OCI-LY3 (cell line): Measurements from ENCODE around the gene RNU7-1.
A peak's percentile ranks its signal among the peaks of the same experiment; 100 is the strongest.

Experiments used
- H2AFZ ChIP-seq: fragments of 200-600, 300-600 bp; shearing (Covaris generic); 2 replicates; pipeline ENCODE4 v1.6.0; 2014; ENCODE audit warnings: antibody characterized with exemption, low read depth, low read length
- H3K27ac ChIP-seq: fragments of 200-600, 300-600 bp; sonication (generic); 2 replicates; pipeline ENCODE4 v1.5.1; 2014; ENCODE audit warnings: mild to moderate bottlenecking, low read length, moderate library complexity, mixed read lengths
- H3K27me3 ChIP-seq: fragments of 200-600, 300-600 bp; sonication (generic); 2 replicates; pipeline ENCODE4 v1.6.1; 2014; ENCODE audit warnings: low read depth, low read length, mixed read lengths
- H3K36me3 ChIP-seq: fragments of 200-600, 300-600 bp; sonication (generic); replicated peaks from 2 replicates; pipeline ENCODE3; 2014; ENCODE audit warnings: low read depth, low read length, mixed read lengths
- H3K4me1 ChIP-seq: fragments of 300-600, 200-600 bp; sonication (generic); 2 replicates; pipeline ENCODE4 v1.6.1; 2014; ENCODE audit warnings: low read length, mixed read lengths
- H3K4me2 ChIP-seq: fragments of 200-600, 300-600 bp; sonication (generic); 2 replicates; pipeline ENCODE4 v1.6.1; 2014; ENCODE audit warnings: low read length, mixed read lengths
- H3K4me3 ChIP-seq: fragments of 300-600, 200-600 bp; sonication (generic); 2 replicates; pipeline ENCODE4 v1.5.1; 2014; ENCODE audit warnings: antibody characterized with exemption, mild to moderate bottlenecking, low read length, moderate library complexity
- H3K79me2 ChIP-seq: fragments of 300-600, 200-600 bp; shearing (Covaris generic); 2 replicates; pipeline ENCODE4 v1.6.1; 2014; ENCODE audit warnings: mild to moderate bottlenecking, low read length, mixed read lengths
- H3K9ac ChIP-seq: fragments of 300-600, 200-600 bp; shearing (Covaris generic); 2 replicates; pipeline ENCODE4 v1.6.0; 2014; ENCODE audit warnings: mild to moderate bottlenecking, low read length, moderate library complexity
- H3K9me3 ChIP-seq: fragments of 200-600, 300-600 bp; shearing (Covaris generic); 2 replicates; pipeline ENCODE4 v1.6.1; 2014; ENCODE audit warnings: low read length, mixed read lengths; ENCODE audit not compliant: insufficient read depth
- H4K20me1 ChIP-seq: fragments of 200-600, 300-600 bp; sonication (generic); 2 replicates; pipeline ENCODE4 v1.6.1; 2016; ENCODE audit warnings: low read length, mixed read lengths; ENCODE audit not compliant: insufficient read depth
- EZH2phosphoT487 ChIP-seq: fragments of 200-600 bp; shearing (Covaris generic); IDR thresholded peaks from 2 replicates; pipeline ENCODE4 v1.6.1; 2018; ENCODE audit warnings: antibody characterized with exemption, mixed run types, low read depth
- TF ChIP-seq, protein P1 (sequence below): fragments of 200-600, 300-600 bp; sonication (generic); IDR thresholded peaks from 2 replicates; pipeline ENCODE4 v1.5.1; 2014; ENCODE audit warnings: antibody characterized with exemption, low read length, low read depth

The RNU7-1 gene

DNA sequence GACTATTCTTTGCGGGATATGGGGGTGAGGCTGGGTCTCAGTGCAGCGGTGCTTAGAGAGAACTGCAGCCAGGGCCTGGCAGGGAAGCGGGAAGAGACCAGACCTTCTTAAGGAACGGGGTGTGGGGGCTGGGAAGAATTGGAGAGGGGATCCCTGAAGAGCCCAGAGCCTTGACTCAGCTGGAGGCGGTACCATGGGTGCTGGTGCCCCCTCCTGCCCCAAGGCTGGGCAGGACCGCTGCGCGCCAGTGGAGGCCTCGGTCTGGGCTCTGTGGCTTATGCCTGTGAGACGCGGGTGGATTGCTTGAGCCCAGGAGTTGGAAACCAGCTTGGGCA is 1.3 kb upstream of the RNU7-1 start:
- Histone ChIP-seq H3K4me2 (no peak overlapping the region), H3K79me2 (peaks cover 4% of the 10 kb centered on the region; the same call in 1 of the 2 replicates), H2AFZ (no peak overlapping the region), H3K9ac (no peak overlapping the region), H3K36me3 (no peaks in the 10 kb centered on the region), H3K9me3 (no peaks in the 10 kb centered on the region), H3K27ac (no peak overlapping the region), H3K4me1 (peaks cover 36% of the 10 kb centered on the region), H4K20me1 (no peaks in the 10 kb centered on the region), H3K4me3 (no peak overlapping the region), H3K27me3 (no peaks in the 10 kb centered on the region)
- TF ChIP-seq, protein P1, sequence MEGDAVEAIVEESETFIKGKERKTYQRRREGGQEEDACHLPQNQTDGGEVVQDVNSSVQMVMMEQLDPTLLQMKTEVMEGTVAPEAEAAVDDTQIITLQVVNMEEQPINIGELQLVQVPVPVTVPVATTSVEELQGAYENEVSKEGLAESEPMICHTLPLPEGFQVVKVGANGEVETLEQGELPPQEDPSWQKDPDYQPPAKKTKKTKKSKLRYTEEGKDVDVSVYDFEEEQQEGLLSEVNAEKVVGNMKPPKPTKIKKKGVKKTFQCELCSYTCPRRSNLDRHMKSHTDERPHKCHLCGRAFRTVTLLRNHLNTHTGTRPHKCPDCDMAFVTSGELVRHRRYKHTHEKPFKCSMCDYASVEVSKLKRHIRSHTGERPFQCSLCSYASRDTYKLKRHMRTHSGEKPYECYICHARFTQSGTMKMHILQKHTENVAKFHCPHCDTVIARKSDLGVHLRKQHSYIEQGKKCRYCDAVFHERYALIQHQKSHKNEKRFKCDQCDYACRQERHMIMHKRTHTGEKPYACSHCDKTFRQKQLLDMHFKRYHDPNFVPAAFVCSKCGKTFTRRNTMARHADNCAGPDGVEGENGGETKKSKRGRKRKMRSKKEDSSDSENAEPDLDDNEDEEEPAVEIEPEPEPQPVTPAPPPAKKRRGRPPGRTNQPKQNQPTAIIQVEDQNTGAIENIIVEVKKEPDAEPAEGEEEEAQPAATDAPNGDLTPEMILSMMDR, result no peak
- no peak for TF ChIP-seq EZH2phosphoT487

DNA sequence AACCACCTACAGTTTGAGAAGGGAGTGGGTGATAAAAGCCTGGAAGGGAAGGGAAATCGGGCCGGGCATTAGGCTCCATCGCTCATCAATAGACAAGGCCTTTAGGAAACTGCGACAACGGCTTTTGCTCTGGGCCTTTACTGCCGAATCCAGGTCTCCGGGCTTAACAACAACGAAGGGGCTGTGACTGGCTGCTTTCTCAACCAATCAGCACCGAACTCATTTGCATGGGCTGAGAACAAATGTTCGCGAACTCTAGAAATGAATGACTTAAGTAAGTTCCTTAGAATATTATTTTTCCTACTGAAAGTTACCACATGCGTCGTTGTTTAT is 261 bp upstream of the RNU7-1 start:
- no peaks in the 10 kb centered on the region for H4K20me1 ChIP-seq
- no peak for TF ChIP-seq EZH2phosphoT487
- TF ChIP-seq, protein P1, result no peak
- H3K9ac ChIP-seq, result peak overlapping the region; percentile 83
- H3K36me3 ChIP-seq, result no peaks in the 10 kb centered on the region
- H3K4me3 ChIP-seq, result peak overlapping the region; percentile 82
- H2AFZ ChIP-seq, result no peak overlapping the region
- H3K27me3 ChIP-seq, result no peaks in the 10 kb centered on the region
- no peaks in the 10 kb centered on the region for H3K9me3 ChIP-seq
- H3K4me1 ChIP-seq, result peaks cover 33% of the 10 kb centered on the region
- peak overlapping the region; percentile 85 for H3K27ac ChIP-seq
- no peaks in the 10 kb centered on the region for H3K79me2 ChIP-seq
- peak overlapping the region; percentile 93 for H3K4me2 ChIP-seq

GRCh38 chr12:6944381-6945186 is 968 bp downstream of the RNU7-1 start:
- Histone ChIP-seq H3K4me1 (peaks cover 37% of the 10 kb centered on the region), H3K79me2 (no peaks in the 10 kb centered on the region), H3K27ac (peak overlapping the region; percentile 85), H3K9me3 (no peaks in the 10 kb centered on the region), H3K4me3 (peak overlapping the region; percentile 82), H2AFZ (peak overlapping the region; percentile 73; the same call in 1 of the 2 replicates), H3K4me2 (peak overlapping the region; percentile 93), H4K20me1 (no peaks in the 10 kb centered on the region), H3K36me3 (no peaks in the 10 kb centered on the region), H3K9ac (peak overlapping the region; percentile 83), H3K27me3 (no peaks in the 10 kb centered on the region)
- TF ChIP-seq EZH2phosphoT487, result no peak
- TF ChIP-seq, protein P1, result peak; percentile 89

DNA sequence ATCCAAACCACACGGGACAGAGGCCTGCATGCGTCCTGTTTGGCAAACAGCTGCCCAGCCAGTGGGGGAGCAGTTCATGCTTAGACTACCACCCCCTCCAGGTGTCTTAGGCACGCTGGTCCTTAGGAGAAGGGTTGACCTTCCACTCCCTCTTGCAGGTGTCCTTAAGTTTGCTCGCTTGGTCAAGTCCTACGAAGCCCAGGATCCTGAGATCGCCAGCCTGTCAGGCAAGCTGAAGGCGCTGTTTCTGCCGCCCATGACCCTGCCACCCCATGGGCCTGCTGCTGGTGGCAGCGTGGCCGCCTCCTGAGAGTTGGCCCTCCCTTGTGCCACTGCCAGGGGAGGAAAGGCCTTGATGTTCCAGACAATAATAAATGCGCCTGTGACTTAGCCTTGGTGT is 2.0 kb downstream of the RNU7-1 start:
- Histone ChIP-seq H3K4me2 (peak overlapping the region; percentile 93), H3K79me2 (no peaks in the 10 kb centered on the region), H2AFZ (peak overlapping the region; percentile 24; the same call in 1 of the 2 replicates), H3K4me3 (peak overlapping the region; percentile 82), H3K4me1 (peaks cover 44% of the 10 kb centered on the region), H3K9me3 (no peaks in the 10 kb centered on the region), H3K9ac (peak overlapping the region; percentile 70), H3K27me3 (no peaks in the 10 kb centered on the region), H3K36me3 (no peaks in the 10 kb centered on the region), H3K27ac (peak overlapping the region; percentile 85), H4K20me1 (no peaks in the 10 kb centered on the region)
- TF ChIP-seq, protein P1, result no peak
- TF ChIP-seq EZH2phosphoT487, result no peak
